Measurements from ENCODE around the gene ZNF511. TPM values are rescaled to one million over a fixed set of nuclear protein-coding genes. Genes with fewer than 3 reads are reported as not detected.

ZNF511 gene
- total and polyA plus RNA-seq, 4 donors, result 13.7 to 31.8 (median 24.2) TPM

DNA sequence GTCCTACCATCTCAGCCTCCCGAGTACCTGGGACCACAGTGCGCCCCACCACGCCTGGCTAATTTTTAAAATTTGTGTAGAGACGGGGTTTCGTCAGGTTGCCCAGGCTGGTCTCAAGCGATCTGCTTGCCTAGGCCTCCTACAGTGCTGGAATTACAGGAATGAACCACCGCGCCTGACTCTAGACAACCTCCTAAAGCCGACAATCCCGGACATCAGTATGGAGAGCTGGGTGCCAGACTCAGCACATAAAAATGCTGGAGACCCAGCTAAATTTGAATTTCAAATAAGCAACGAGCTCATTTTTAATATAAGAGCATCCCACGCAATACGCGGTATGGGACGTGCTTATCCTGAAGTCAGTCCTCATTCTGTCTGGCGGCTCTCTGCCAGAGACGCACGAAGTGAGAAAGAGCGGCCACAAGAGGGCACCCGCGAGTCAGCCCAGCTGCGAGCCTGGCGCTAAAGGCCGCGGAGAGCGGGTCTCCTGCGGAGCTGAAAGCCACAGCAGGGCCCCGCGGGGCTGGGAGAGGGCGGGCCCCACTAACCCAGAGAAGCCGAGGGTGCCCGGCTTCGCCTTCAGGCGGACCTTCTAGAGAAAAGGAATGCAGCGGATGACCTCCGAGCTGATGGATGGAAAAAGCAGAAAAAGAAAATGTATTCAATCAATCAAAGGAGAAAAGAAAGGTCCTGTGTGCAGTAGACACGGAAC is 20.9 kb downstream of the ZNF511 start:
- 10% methylated on average over 37 of the region's 37 CpGs for WGBS
- DNase-seq (ENCODE audit: low spot score), result peak; percentile 88
- Histone ChIP-seq H3K9ac (ENCODE audit: low read depth in 1 of 2, low read length in 2 of 2) (no peak overlapping the region), H3K9me3 (ENCODE audit: control insufficient read depth in 4 of 4, low read length in 3 of 4) (no peaks in the 10 kb centered on the region), H3K27ac (ENCODE audit: low read depth in 1 of 2, low read length in 2 of 2) (no peak overlapping the region), H3K36me3 (ENCODE audit: control insufficient read depth in 4 of 4, insufficient read depth in 3 of 4, low read depth in 1 of 4, low read length in 3 of 4) (no peaks in the 10 kb centered on the region), H3K27me3 (ENCODE audit: control insufficient read depth in 4 of 4, insufficient read depth in 4 of 4, low read length in 3 of 4) (peaks cover 0 to 17% (median 8%) of the 10 kb centered on the region in 4 donors), H3K4me3 (ENCODE audit: low read depth in 1 of 3, low read length in 3 of 3) (peak overlapping the region in 1 of 3 donors; percentile 48), H3K4me1 (ENCODE audit: control insufficient read depth in 4 of 4, insufficient read depth in 4 of 4, low read length in 3 of 4) (peaks cover 0 to 22% (median 6%) of the 10 kb centered on the region in 4 donors)
- TF ChIP-seq CTCF (IDR thresholded peaks at IDR 0.05; ENCODE audit: low read depth, low read length, missing input control) (peak; percentile 87), HNF4G (IDR thresholded peaks at IDR 0.05) (no peak), RXRA (IDR thresholded peaks at IDR 0.05) (peak in 1 of 2 donors; percentile 14), RAD21 (IDR thresholded peaks at IDR 0.05) (peak; percentile 89 to 90)

DNA sequence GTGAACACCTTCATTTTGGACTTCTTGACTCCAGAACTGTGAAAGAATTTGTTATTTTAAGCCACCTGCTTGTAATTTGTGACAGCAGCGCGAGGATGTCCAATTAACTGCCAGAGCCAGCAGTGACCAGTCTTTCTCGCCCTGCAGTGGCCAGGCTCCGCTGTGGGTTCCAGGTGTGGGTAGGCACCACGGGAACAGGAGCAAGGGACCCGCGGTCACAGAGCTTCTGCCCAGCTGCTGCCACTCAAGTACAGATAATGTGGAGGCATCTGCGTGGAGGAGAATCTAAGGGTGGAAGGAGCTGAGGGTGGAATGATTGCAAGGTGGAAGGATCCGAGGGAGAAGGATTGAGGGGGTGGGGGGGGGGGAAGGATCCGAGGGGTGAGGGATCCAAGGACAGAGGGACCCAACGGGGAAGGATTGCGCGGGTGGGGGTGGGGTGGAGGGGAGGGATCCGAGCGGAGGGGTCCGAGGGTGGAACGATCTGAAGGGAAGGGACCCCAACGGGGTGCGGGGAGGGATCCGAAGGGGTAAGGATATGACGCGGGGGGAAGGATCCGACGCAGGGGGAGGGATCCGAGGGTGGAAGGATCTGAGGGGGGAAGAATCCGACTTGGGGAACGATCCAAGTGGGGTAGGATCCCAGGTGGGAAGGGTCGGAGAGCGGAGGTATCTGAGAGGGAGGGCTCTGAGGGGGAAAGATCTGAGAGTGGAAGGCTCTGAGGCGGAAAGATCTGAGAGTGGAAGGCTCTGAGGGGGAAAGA is 24.4 kb downstream of the ZNF511 start:
- TF ChIP-seq, protein P1, sequence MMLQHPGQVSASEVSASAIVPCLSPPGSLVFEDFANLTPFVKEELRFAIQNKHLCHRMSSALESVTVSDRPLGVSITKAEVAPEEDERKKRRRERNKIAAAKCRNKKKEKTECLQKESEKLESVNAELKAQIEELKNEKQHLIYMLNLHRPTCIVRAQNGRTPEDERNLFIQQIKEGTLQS (IDR thresholded peaks at IDR 0.05), result no peak
- TF ChIP-seq YY1 (IDR thresholded peaks at IDR 0.05), result no peak
- TF ChIP-seq, protein P2, sequence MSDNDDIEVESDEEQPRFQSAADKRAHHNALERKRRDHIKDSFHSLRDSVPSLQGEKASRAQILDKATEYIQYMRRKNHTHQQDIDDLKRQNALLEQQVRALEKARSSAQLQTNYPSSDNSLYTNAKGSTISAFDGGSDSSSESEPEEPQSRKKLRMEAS (IDR thresholded peaks at IDR 0.05), result no peak
- no peak for TF ChIP-seq FOXA1 (IDR thresholded peaks at IDR 0.05)
- no peak for TF ChIP-seq NR2F2 (IDR thresholded peaks at IDR 0.05)
- TF ChIP-seq, protein P3, sequence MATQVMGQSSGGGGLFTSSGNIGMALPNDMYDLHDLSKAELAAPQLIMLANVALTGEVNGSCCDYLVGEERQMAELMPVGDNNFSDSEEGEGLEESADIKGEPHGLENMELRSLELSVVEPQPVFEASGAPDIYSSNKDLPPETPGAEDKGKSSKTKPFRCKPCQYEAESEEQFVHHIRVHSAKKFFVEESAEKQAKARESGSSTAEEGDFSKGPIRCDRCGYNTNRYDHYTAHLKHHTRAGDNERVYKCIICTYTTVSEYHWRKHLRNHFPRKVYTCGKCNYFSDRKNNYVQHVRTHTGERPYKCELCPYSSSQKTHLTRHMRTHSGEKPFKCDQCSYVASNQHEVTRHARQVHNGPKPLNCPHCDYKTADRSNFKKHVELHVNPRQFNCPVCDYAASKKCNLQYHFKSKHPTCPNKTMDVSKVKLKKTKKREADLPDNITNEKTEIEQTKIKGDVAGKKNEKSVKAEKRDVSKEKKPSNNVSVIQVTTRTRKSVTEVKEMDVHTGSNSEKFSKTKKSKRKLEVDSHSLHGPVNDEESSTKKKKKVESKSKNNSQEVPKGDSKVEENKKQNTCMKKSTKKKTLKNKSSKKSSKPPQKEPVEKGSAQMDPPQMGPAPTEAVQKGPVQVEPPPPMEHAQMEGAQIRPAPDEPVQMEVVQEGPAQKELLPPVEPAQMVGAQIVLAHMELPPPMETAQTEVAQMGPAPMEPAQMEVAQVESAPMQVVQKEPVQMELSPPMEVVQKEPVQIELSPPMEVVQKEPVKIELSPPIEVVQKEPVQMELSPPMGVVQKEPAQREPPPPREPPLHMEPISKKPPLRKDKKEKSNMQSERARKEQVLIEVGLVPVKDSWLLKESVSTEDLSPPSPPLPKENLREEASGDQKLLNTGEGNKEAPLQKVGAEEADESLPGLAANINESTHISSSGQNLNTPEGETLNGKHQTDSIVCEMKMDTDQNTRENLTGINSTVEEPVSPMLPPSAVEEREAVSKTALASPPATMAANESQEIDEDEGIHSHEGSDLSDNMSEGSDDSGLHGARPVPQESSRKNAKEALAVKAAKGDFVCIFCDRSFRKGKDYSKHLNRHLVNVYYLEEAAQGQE (IDR thresholded peaks at IDR 0.05), result no peak
- TF ChIP-seq RAD21 (IDR thresholded peaks at IDR 0.05), result no peak
- no peak for TF ChIP-seq GABPA (IDR thresholded peaks at IDR 0.05 in 1 of 2, conservative IDR thresholded peaks at IDR 0.05 in 1 of 2)
- Histone ChIP-seq H3K27me3 (ENCODE audit: control insufficient read depth in 4 of 4, insufficient read depth in 4 of 4, low read length in 3 of 4) (peaks cover 0 to 14% (median 9%) of the 10 kb centered on the region in 4 donors), H3K4me3 (ENCODE audit: low read depth in 1 of 3, low read length in 3 of 3) (no peak overlapping the region), H3K27ac (ENCODE audit: low read depth in 1 of 2, low read length in 2 of 2) (no peak overlapping the region), H3K9ac (ENCODE audit: low read depth in 1 of 2, low read length in 2 of 2) (no peak overlapping the region), H3K9me3 (ENCODE audit: control insufficient read depth in 4 of 4, low read length in 3 of 4) (no peaks in the 10 kb centered on the region), H3K4me1 (ENCODE audit: control insufficient read depth in 4 of 4, insufficient read depth in 4 of 4, low read length in 3 of 4) (peaks cover 0 to 22% (median 9%) of the 10 kb centered on the region in 4 donors), H3K36me3 (ENCODE audit: control insufficient read depth in 4 of 4, insufficient read depth in 3 of 4, low read depth in 1 of 4, low read length in 3 of 4) (no peaks in the 10 kb centered on the region)
- DNase-seq (ENCODE audit: low spot score), result no peak
- WGBS, result 82% methylated on average over 30 of the region's 30 CpGs
